Measurements from ENCODE around the gene HPCA.

Gene HPCA

DNA sequence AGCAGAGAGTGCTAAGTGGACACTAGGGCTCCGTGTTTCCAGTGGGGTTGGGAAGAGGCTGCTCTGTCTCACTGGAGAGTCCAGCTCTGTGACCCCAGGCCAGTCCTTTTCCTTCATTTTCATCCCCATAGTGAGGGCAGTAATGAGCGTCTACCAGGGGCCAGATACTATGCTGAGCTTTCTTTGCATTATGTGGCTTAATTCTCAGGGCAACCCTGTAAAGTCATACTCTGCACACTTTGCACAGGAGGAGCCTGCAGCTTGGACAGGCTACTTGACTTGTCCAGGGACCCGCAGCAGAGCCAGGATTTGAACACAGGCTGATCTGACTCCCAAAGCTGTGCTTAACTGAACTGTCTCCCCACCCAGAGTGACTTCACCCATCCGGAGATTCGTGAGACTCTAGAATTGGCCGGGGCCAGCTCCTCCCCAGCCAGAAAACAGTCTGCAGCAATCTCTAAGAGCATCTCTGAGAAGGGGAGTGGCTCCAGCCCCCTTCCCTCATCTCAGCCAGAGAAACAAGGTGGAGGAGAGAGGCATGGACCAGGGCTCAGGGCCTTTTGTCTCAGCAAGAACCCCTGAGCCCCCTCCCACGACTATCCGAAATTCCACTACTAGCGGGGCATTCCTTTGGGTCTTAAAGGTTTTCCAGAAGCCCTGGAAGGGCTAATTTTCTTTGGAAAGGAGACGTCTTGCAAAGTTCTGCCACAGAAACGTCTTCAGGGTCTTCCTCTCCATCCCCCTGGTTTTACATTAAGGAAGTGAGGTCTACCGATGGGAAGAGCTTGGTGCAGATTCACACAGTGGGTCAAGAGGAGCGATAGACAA is 14.7 kb upstream of the HPCA start:
- DNase-seq (ENCODE audit: low spot score), result no peak

DNA sequence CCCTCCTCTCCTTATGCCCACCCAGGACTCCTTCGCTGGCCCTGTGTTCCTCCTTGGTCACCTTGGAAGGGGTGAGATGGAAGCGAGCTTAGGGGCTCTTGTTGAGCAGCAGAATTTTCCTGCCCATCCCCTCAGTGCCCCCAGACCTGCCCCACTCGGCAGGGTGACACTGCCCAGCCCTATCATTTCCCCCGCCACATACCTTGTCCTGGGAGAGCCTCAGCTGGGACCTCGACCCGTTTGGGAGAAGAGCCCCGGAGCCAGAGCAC is 14.2 kb upstream of the HPCA start:
- DNase-seq (ENCODE audit: low spot score), result no peak

DNA sequence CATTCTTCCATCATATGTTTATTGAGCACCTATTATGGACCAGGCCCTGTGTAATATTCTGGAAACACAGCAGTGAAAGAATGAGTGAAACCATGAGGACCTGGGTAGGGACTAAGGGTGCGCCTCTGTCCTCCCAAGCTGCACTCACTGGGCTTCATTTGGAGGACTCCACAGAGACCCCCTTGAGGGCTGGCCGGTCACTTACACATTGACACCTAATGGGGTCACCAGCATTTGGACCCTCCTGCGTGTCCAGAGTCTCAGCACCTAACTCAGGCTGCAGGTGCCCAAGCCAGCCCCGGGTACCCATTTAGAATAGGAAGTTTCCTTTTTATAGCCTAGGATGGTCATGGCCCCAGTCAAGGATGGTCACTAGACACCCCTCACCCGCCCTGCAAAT is 12.8 kb upstream of the HPCA start:
- DNase-seq (ENCODE audit: low spot score), result no peak

DNA sequence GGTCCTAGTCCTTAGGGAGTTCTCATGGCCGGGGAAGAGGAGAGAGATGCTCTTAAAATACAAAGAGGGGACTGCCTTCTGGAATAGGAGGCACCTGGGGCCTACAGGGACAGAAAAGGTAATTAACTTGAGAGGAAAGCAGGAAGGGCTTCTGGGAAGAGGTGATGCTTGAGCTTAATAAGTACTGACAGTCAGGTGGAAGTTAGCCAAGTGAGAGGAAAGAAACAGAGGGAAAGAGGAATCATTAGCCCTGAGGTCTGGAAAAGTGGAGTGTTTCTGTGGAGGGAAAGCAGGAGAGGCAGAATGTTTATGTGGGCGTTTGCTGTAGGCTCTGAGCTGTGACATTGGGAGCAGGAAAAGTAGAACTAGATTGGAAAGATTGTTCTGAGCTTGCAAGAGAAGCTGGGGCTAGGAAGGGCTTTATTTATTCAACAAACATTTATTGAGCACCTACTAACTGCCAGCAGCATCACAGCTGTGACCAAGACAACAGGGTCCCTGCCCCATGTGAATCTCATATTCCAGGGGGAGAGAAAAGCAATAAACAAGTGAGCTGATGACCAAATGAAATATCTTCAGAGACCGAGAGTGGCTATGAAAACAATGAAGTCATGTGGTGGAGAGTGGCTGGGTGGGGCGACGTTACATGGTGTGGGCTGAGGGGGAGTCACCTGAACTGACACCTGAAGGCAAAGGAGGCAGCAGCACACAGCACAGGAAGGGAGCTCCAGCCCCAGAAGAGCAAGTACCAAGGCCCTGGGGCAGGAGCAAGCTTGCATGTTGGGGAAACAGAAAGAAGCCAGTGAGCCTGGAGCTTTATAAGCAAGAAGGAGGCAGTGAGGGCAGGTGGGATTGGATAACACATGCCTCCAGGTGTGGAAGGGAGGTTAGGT is 11.2 kb upstream of the HPCA start:
- no peak for DNase-seq (ENCODE audit: low spot score)

DNA sequence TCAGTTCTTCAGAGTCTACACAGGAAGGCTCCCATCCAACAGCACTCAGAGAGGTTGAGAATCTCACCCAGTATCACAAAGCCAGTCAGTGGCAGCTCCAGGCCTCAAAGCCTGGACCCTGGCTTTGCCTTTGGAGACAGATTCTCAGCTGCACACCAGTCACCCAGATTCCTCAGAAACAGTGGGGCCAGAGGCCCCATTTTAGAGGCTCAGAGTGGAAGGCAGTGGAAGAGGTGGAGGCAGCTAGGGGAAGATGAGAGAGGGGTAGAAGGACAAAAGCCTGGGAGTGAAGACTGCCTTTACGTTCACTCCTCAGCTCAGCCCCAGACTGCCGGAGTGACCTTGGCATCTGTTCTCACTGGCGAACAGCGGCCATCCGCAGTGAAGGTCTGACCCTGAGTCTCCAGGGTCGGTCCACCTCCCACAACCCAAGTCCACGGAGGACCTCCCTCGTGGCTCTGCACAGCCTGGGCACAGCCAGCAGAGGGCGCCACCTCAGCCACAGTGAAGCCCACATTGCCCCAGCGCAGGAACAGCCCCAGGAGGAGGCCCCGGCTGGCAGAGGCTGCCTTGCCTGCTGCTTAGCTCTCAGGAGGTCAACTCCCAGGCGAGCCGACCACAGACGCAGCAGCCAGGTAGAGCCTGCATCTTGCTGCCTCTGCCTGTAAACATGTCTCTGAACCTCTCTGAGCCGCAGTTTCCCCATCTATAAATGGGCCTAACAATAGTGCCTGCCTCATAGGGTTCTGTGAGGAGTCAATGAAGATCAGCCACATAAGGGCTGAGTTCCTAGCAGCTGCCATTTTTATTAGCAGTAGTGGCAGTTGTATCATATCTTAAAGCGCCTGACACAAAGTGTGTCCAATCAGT is 9.7 kb upstream of the HPCA start:
- peak; percentile 70 for DNase-seq (ENCODE audit: low spot score)

DNA sequence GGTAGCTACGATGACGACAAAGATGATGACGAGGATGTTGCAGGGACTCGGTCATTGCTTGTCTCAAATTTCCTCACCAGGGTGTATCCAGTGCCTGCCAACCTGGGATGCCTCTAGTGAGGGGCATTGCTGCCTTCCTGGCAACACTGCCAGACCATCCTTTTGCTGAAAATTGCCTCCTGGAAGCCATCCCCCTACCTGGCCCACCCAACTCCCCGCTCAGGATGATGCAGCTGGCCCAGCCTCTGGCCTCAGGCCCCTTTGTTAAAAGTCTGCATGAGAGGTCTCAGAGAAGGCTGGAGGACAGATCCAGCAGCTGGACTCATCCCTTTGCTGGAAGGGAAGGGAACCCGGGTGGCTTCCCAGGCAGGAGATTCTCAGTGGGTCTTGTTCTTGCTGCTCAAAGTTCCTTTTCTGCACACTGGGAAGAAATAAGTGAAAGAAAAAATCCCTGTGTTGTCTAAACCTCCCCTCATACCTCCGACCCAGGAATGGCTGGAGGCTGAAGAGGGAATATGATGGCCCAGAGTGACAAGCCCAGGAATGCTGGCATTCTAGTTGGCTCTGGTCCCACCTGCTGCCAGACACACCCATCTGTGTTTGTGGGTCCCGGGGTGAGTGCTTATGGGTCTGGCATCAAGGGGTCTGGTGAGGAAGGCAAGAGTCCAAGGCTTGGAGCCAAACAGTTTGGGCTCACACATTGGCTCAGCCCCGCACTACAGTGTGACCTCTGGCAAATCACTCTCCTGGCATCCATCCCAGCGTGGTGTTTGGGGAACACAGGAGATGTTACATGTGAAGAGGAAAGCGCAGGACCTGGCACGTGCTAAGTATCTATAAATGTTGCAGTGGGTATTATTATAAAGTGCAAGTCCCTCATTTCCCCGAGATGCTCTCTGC is 8.8 kb upstream of the HPCA start:
- no peak for DNase-seq (ENCODE audit: low spot score)

DNA sequence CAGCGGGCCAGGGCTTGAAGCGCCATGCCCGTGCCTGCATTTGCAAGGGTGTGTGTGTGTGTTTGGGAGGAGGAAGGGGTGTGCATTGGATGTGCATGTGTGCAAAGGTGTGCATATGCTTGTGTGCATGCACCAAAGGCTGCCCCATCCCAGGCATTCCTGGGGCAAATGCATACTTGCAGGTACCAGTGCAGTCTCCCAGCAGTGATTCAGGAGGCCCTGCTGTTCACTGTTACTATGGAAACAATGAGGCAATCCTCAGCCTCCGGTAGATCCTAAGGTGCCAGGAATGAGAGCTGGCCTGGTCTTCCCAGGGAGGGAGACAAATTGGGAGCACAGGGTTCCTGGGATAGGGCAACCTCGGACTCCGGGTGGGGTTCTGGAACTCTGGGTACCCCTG is 8.1 kb upstream of the HPCA start:
- DNase-seq (ENCODE audit: low spot score), result no peak

DNA sequence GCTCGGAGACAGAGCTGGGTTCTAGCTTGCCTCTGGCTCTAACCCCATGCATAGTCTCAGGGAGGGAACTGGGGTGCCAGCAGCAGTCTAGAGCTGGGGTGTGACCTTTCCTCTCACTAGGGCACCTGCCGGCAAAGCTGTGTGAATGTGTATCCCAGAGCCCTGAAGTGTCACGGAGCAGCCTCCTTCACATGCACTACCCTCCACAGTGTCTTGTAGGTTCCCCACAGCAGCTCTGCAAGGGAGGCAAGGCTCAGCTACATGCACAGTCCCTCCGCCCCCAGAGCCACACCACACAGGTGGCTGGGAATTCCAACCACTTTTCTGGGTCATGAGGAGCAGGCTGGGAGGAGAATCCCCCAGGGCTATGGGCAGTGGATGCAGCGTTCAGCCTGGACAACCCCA is 7.7 kb upstream of the HPCA start:
- DNase-seq (ENCODE audit: low spot score), result no peak

DNA sequence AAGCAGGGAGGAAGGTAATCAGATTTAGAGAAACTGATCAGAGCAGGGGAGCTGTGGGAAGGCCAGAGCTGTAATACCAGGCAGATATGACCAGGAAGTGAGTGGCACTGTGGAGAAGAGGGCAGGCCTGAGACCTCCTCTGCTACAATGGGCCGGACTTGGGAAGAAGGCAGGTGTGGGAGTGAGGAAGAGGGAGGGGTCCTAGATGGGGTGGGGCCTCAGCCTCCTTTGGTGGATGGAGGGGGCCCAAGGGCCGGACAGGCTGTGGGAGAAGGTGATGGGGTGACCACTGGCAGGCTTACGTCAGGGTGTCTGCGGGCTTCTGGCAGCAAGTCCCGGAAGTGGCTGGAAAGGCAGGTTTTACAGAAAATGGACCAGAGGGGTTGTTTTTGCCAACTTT is 5.0 kb upstream of the HPCA start:
- DNase-seq (ENCODE audit: low spot score), result no peak

DNA sequence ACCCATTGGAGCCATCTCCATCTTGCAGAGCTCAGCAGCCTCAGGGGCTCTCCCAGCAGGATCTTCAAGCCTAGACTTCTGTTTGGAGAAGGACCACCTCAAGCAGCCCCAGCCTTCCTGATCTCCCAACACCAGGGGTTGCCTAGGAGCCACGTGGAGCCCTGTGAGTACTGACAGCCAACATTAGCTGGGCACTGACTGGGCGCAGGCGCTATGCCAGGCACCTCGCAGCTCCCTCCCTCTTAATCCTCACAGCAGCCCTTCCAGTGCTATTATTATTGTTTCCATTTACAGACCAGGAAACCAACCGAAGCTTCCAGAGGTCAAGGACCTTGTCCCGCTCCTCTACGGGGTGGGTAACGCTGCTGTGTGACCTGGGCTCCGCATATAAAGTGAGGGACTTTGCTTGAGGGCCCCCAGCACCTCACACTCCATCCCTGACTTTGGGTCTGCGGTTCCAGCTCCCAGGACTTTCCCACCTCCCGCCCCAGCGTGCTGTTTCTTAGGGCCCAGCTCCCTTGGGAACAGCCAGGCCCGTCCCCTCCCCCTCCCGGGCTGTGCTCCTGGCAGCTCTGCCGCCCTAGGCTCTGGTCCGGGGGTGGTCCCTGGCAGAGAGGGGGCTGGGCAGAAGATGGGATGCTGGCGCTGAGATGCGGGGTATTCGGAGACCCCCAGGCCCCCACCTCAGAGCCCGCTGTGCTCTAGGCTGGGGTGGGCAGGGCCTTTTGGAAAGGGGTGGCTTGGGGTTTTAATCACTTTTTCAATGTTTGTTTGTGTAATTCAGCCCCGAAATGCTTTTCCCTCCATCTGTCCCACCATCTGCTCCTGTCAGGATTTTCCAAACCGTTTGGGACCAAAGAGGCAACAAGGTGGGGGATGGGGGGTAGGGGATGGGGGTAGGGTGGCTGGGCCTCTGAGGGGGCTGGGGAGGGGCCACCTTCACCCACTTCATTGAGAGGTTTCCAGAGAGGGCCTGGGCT is 4.1 kb upstream of the HPCA start:
- DNase-seq (ENCODE audit: low spot score), result no peak

DNA sequence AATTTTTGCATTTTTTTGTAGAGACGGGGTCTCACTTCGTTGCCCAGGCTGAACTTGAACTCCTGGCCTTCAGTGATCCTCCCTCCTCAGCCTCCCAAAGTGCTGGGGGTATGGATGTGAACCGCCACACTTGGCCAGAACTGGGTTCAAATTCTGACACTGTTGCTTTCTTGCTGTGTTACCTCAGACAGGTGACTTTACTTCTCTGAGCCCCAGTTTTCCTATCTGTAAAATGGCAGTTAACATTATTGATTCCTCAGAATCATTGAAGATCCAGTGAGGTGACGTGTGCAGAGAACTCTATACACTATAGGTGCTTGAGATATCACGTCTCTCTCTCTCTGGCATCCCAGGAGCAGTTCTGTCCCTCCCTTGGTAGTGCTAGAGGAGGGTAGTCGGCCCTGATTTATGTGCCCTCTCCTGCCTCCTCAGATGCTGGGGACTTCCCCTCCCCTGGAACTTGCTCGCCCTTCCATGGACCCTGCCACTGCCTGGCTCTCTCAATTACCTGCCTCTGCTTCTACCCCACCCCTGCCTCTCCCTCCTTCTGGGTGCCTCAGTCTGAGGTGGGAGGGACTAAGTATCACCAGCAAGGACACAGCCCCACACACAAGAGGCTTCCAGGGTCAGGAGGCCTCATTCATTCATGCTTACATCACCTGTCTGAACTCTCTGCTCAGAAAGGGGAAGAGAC is 2.8 kb upstream of the HPCA start:
- DNase-seq (ENCODE audit: low spot score), result no peak

DNA sequence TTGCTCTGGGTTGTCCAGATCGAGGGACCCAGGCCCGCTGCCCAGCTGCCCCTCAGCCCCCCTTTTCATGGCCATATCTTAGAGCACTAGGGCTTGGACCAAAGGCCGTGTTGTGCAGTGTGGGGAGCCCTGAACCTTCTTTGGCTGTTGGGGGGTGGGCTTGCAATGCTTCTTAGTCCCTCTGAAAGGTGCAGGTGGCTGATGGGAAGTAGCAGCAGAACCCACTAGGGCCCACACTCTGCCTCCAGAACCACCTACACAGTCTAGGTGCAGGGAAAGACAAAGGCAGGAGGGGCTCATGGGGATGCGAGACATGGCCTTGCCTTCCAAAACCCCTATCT is 2.3 kb upstream of the HPCA start:
- DNase-seq (ENCODE audit: low spot score), result no peak

DNA sequence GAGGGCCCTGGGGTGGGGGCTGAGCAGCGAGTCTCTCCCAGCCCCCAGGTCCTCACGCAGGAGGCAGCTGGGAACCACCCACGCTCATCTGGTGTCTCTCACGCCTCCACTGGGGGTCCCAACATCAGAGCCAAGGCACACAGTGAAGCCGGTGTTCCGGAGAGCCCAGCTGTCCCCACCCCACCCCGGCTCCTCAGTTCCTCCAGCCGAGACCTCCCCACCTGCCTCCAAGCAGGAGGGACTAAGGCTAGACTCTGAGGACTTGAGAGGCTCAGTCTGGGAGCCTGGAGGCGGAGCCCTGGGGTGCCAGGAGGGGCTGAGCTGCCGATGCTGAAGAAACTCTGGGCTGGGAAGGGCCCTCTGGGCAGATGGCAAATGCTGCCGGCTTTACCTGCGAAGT is 1.6 kb upstream of the HPCA start:
- no peak for DNase-seq (ENCODE audit: low spot score)

DNA sequence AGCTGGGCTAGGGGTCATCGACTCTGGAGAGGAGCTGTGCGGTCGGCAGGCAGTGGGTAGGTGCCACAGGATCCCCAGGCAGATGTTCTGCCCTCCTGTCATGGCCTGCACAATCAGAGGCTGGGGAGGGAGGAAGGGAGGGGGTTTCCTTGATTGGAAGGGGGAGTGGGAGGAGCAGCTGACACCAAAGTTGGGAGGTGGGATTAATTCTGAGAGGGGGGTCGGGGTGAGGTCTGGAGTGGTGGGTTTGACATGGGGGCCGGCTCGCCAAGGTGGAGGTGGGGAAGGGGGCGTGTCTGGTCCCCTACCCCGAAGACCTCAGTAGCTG is 651 bp upstream of the HPCA start:
- DNase-seq (ENCODE audit: low spot score), result no peak

DNA sequence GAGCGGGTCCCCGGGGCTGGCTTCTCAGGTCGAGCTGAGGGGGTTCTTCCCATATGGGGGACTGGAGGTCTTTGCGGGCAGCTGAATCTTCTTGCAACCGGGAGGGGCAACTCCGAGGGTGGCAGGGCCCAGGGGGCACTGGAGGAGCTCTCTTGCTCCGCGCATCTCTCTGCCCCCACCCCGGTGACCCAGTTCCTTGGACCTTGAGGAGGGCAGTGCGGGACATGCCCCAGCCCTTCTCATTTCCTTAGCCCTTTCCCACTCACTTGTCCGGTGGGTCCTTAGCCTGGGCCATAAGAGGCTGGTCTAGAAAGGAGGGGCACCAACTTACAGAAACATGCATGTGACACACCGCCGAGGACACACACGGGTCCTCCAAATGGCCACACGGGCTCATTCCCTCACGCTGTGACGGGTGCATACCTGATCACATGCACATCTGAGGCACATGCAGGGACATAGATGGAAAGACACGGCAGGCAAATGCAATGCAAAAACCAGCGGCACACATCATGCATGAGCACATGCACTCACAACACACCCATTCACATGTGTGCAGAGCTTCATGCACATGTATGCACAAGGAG is 630 bp downstream of the HPCA start:
- DNase-seq (ENCODE audit: low spot score), result no peak

DNA sequence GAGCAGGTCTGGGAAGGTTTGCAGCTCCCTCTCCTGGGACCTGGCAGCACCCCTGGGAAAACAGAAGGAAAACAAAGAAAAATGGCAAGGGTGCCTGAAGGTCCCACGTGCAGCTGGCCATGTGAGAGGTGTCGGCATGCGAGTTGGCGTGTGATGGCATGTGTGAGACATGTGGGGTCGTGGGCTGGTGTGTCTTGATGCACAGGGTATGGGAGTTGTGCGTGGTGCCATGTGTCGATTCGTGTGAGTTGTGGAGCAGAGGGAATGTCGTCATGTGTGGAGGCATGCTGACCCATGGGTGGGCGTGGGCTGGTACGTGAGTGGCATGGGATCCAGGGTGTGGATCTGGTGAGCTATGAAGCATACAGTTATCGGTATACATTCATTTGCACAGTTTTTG is 1.3 kb downstream of the HPCA start:
- DNase-seq (ENCODE audit: low spot score), result no peak

DNA sequence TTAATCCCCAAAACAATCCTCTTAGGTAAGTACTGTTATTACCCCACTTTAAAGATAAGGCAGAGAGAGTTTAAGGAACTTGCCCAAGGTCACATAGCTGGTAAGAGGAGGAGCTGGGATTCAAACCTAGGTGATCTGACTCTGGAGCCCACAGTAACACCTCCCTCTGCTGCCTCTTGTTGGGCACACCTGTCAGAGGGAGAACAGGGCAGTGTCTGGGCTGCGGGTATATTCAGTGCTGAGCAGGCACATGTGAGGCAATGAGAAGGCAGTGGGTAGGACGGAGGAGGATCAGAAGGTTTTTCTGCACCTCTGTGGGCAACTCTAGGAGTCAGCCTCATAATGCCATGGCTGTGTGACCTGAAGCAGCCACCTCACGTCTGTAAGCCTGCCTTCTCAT is 1.8 kb downstream of the HPCA start:
- no peak for DNase-seq (ENCODE audit: low spot score)

DNA sequence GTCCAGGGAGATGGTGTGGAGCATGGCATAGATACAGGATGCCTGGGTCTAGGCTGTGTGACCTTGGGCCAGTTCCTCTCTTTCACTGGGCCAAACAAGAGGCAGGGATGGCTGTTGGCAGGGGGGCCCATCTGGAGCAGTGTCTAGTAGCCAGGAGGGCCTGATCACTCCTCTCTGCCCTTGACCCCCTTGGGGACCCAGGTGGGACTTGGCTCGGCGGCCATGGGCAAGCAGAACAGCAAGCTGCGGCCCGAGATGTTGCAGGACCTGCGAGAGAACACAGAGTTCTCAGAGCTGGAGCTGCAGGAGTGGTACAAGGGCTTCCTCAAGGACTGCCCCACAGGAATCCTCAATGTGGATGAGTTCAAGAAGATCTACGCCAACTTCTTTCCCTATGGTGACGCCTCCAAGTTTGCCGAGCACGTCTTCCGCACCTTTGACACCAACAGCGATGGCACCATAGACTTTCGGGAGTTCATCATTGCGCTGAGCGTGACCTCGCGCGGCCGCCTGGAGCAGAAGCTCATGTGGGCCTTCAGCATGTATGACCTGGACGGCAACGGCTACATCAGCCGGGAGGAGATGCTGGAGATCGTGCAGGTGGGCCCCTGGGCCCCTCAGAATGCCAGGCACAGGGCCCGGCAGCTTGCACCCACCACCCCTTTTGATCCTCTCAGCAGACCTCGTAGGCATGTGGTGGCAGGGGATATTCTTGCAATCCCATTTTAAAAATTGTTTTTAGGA is 2.6 kb downstream of the HPCA start:
- no peak for DNase-seq (ENCODE audit: low spot score)

DNA sequence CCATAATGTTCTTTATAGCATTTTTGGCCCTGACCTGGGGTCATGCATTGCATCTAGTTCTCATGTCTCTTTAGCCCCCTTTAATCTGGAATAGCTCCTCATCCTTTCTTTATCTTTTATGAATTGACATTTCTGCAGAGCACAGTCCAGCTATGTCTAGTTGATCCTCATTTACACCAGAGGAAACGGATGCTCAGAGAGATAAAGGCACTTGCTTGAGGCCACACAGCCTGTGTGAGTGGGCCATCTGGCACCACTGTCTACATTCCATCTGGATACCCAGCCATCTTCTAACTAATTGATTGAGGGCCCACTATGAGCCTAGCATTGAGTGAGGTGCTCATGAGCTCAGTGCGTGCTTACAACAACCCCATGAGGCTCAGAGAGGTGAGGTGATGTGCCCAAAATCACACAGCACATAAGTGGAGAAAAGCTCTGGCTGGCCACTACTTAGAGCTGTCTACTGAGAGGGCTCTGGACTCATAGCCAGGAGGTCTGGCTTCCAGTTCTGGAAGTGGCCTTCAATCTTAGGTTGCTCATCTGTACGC is 3.5 kb downstream of the HPCA start:
- DNase-seq (ENCODE audit: low spot score), result no peak

Data from activated CD4-positive, alpha-beta T cell treated with anti-CD3 and anti-CD28 coated beads, Interleukin-2, Interleukin-4, amounts not matched to agents 100 ng/mL and 50 ng/mL, durations not matched to agents 16 hours and 8 hours (primary cell).